Articular chondrocyte of knee joint (primary cell): ENCODE results near the gene ARMC8. TPM values are rescaled to one million over a fixed set of nuclear protein-coding genes. Genes with fewer than 3 reads are reported as not detected.

Experiments
- total RNA-seq: library from RNA; depleted of rRNA; stranded (reverse); fragments of >200 nt; gene quantifications from 2 replicates; pipeline ENCODE4 v1.2.3, GENCODE V29; 2012

ARMC8 gene
- 45.9 and 55.7 TPM in 2 replicates for total RNA-seq

GRCh38 chr3:138187296-138188012 lies at the start of gene ARMC8:
ARMC8 (plus strand) TSS chr3:138187301; CDS start chr3:138187555, 254 bp downstream.

GRCh38 chr3:138174421-138175131 lies 12.5 kb upstream of the ARMC8 start, which contains the start of gene DBR1:
DBR1 (minus strand) TSS chr3:138174921; CDS start chr3:138174795, 126 bp downstream.

GRCh38 chr3:138329127-138329983 lies 142.3 kb downstream of the ARMC8 start, which contains the start of gene NME9:
NME9 (minus strand) TSS chr3:138329851; CDS start chr3:138329335, 516 bp downstream.

Other genes starting within 250 kb of the ARMC8 start
- gene CLDN18, start 177.1 kb upstream of the ARMC8 start, total RNA-seq = under 0.01 TPM in 1 of 2 replicates, not detected in the other
- 32.0 and 32.9 TPM in 2 replicates for gene DZIP1L, start 71.7 kb upstream of the ARMC8 start, total RNA-seq
- not detected in 2 replicates for gene A4GNT, start 54.9 kb upstream of the ARMC8 start, total RNA-seq
- 15.8 and 17.9 TPM in 2 replicates for gene DBR1, start 12.4 kb upstream of the ARMC8 start, total RNA-seq
- not detected in 2 replicates for gene NME9, start 142.6 kb downstream of the ARMC8 start, total RNA-seq
- gene MRAS, start 161.3 kb downstream of the ARMC8 start, total RNA-seq = 37.0 and 48.0 TPM in 2 replicates
- gene ESYT3, start 247.3 kb downstream of the ARMC8 start, total RNA-seq = 2.2 and 3.8 TPM in 2 replicates